Right atrium auricular region (tissue), 2 donors: ENCODE measurements around the gene TUBD1. TPM values are rescaled to one million over a fixed set of nuclear protein-coding genes. Genes with fewer than 3 reads are reported as not detected.
"Not testable (repeated sequence)": the region's sequence is repeated elsewhere in the genome, so short reads cannot be mapped to it uniquely, and the experiment has no call there.

Experiments used
- DNase-seq: peaks from one replicate; pipeline ENCODE4 v3.0.0-alpha.2; 2019; ENCODE audit warnings: low spot score
- H3K27ac ChIP-seq, 2 donors: fragments of 200-600 bp; sonication (generic); 1 replicate in 1 of 2; 2 replicates in 1 of 2; pipeline ENCODE4 v1.5.1; 2016 to 2019
- H3K27me3 ChIP-seq, 2 donors: fragments of 200-600 bp; sonication (generic); one replicate each; pipeline versions ENCODE4 v1.5.1 to v1.6.0; 2017 to 2019
- H3K36me3 ChIP-seq: fragments of 200-600 bp; sonication (generic); one replicate; pipeline ENCODE4 v1.5.1; 2016
- H3K4me1 ChIP-seq, 2 donors: fragments of 200-600 bp; sonication (generic); one replicate each; pipeline versions ENCODE4 v1.5.1 to v1.6.0; 2017 to 2019
- H3K4me3 ChIP-seq, 2 donors: fragments of 200-600 bp; sonication (generic); 1 replicate in 1 of 2; 2 replicates in 1 of 2; pipeline ENCODE4 v1.5.1; 2017 to 2019; ENCODE audit warnings: mild to moderate bottlenecking in 1 of 2, moderate library complexity in 1 of 2
- H3K9me3 ChIP-seq, 2 donors: fragments of 200-600 bp; sonication (generic); one replicate each; pipeline ENCODE4 v1.5.1; 2019
- CTCF ChIP-seq, 2 donors: fragments of 200-600 bp; sonication (generic); IDR thresholded peaks; one replicate each; pipeline ENCODE4 v1.5.1; 2019; ENCODE audit warnings: antibody characterized with exemption in 2 of 2
- total RNA-seq, 2 donors: library from RNA; depleted of rRNA; stranded (reverse); fragments of >200 nt; gene quantifications; one replicate each; pipeline ENCODE4 v1.1.0, GENCODE V29; 2016

The TUBD1 gene
- total RNA-seq, 2 donors from 2014 or later: 6.1 to 8.0 TPM

GRCh38 chr17:59856859-59857794 is 35.6 kb downstream of the TUBD1 start:
- H3K4me1 ChIP-seq: no peaks in the 10 kb centered on the region
- no peak for DNase-seq

GRCh38 chr17:59853919-59854729 is 38.6 kb downstream of the TUBD1 start:
- not testable (repeated sequence) for H3K36me3 ChIP-seq, DNase-seq, H3K9me3 ChIP-seq, H3K27me3 ChIP-seq, H3K4me3 ChIP-seq, H3K4me1 ChIP-seq
- peak overlapping the region in 1 of 2 donors; percentile 2 for H3K27ac ChIP-seq

More at GRCh38 chr17:59856859-59857794, 35.6 kb downstream of the TUBD1 start:
- Histone ChIP-seq H3K27me3 (no peaks in the 10 kb centered on the region), H3K27ac (no peak overlapping the region), H3K9me3 (no peaks in the 10 kb centered on the region), H3K36me3 (peaks cover 14% of the 10 kb centered on the region), H3K4me3 (no peak overlapping the region)
- TF ChIP-seq CTCF (IDR thresholded peaks at IDR 0.05): no peak

- Histone ChIP-seq H3K27me3 (no peaks in the 10 kb centered on the region), H3K4me1 (peaks cover 0 to 8% of the 10 kb centered on the region in 2 donors), H3K36me3 (no peaks in the 10 kb centered on the region), H3K4me3 (no peak overlapping the region), H3K27ac (peak overlapping the region; percentile 2 to 18), H3K9me3 (no peaks in the 10 kb centered on the region)
- no peak for DNase-seq
- TF ChIP-seq CTCF (IDR thresholded peaks at IDR 0.05): peak in 1 of 2 donors; percentile 42
Measured at GRCh38 chr17:59853168-59853918, 39.4 kb downstream of the TUBD1 start.

GRCh38 chr17:59852847-59853167 is 39.9 kb downstream of the TUBD1 start:
- H3K36me3 ChIP-seq, H3K9me3 ChIP-seq, H3K4me3 ChIP-seq, H3K4me1 ChIP-seq, DNase-seq, H3K27me3 ChIP-seq: not testable (repeated sequence)
- H3K27ac ChIP-seq: peak overlapping the region; percentile 2 to 18

- no peak for DNase-seq
- H3K27ac ChIP-seq: peak overlapping the region; percentile 28 to 40
- peaks cover 0 to 17% of the 10 kb centered on the region in 2 donors for H3K4me1 ChIP-seq
- TF ChIP-seq CTCF (IDR thresholded peaks at IDR 0.05): no peak
- no peaks in the 10 kb centered on the region for H3K27me3 ChIP-seq
- H3K36me3 ChIP-seq: no peaks in the 10 kb centered on the region
- H3K4me3 ChIP-seq: no peak overlapping the region
- no peaks in the 10 kb centered on the region for H3K9me3 ChIP-seq
Measured at GRCh38 chr17:59851439-59852375, 41.0 kb downstream of the TUBD1 start.

GRCh38 chr17:59850311-59850710 is 42.4 kb downstream of the TUBD1 start:
- H3K36me3 ChIP-seq, H3K27ac ChIP-seq, DNase-seq, H3K27me3 ChIP-seq, H3K9me3 ChIP-seq, H3K4me3 ChIP-seq: not testable (repeated sequence)
- peaks cover 0 to 31% of the 10 kb centered on the region in 2 donors for H3K4me1 ChIP-seq
